ENCODE measurements around the gene AKAP10.
"Not testable (repeated sequence)": the region's sequence is repeated elsewhere in the genome, so short reads cannot be mapped to it uniquely, and the experiment has no call there.

AKAP10 gene

DNA sequence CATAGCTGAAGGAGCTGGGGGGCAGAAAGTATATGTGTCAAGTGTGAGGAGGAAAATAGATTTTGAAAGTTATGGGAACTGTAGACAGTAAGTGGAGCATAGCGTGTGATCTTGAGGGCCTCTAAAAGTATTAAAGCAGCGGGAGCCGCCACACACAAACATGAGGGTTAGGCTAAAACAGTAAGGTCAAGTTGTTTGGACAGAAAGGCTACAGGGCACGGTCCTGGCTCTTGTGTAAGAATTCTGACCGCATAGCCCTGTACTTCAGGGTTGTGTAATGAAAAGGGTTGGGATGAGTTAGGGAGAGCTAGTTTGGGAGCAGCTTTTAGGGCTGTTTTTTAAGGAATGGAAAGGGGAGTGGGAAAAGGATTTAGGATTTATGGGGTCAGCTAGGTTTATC is 87.1 kb downstream of the AKAP10 start:
- H3K27ac ChIP-seq (ENCODE audit: low read length); H3K36me3 ChIP-seq (ENCODE audit: control insufficient read depth in 2 of 2, insufficient read depth in 2 of 2, low read length in 2 of 2); H3K4me3 ChIP-seq (ENCODE audit: low read length in 2 of 2); H3K27me3 ChIP-seq (ENCODE audit: control insufficient read depth in 1 of 2, insufficient read depth in 2 of 2, low read length in 2 of 2); H3K9me3 ChIP-seq (ENCODE audit: control insufficient read depth in 2 of 2, low read length in 2 of 2); H3K4me1 ChIP-seq (ENCODE audit: control insufficient read depth, insufficient read depth, low read length); H3K9ac ChIP-seq (ENCODE audit: low read length in 2 of 2): not testable (repeated sequence)

DNA sequence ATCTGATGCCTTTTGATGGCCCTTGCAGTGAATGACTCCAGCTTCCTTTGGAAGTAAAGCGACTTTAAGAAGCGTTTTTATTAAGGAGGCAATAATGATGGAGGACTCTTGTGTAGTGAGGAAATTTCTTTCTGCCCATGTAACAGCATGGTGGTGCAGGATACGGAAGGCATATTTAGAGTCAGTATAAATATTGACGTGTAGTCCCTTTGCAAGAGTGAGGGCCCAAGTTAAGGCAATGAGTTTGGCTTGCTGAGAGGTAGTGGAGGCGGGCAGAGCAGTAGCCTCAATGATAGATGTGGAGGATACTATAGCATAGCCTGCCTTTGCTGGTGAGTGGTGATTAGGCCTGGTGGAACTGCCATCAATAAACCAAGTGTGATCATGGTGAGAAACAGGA is 87.6 kb downstream of the AKAP10 start:
- not testable (repeated sequence) for H3K27ac ChIP-seq (ENCODE audit: low read length); H3K4me1 ChIP-seq (ENCODE audit: control insufficient read depth, insufficient read depth, low read length); H3K4me3 ChIP-seq (ENCODE audit: low read length in 2 of 2); H3K27me3 ChIP-seq (ENCODE audit: control insufficient read depth in 1 of 2, insufficient read depth in 2 of 2, low read length in 2 of 2); H3K36me3 ChIP-seq (ENCODE audit: control insufficient read depth in 2 of 2, insufficient read depth in 2 of 2, low read length in 2 of 2); H3K9me3 ChIP-seq (ENCODE audit: control insufficient read depth in 2 of 2, low read length in 2 of 2); H3K9ac ChIP-seq (ENCODE audit: low read length in 2 of 2)

DNA sequence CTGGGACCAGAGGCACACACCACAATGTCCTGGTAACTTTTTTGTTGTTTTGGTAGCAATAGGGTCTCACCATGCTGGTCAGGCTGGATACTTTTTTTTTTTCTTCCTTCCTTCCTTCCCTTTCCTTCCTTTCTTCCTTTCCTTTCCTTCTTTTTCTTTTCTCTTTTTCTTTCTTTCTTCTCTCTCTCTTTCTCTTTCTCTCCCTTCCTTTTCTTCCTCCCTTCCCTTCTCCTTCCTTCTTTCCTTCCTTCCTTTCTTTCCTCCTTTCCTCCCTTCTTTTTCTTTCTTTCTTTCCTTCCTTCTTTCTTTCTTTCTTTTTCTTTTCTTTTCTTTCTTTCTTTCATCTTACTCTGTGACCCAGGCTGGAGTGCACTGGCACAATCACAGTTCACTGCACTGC is 91.5 kb downstream of the AKAP10 start:
- Histone ChIP-seq H3K27ac (ENCODE audit: low read length) (no peak overlapping the region), H3K27me3 (ENCODE audit: control insufficient read depth in 1 of 2, insufficient read depth in 2 of 2, low read length in 2 of 2) (no peaks in the 10 kb centered on the region), H3K9me3 (ENCODE audit: control insufficient read depth in 2 of 2, low read length in 2 of 2) (no peaks in the 10 kb centered on the region), H3K9ac (ENCODE audit: low read length in 2 of 2) (no peak overlapping the region), H3K4me1 (ENCODE audit: control insufficient read depth, insufficient read depth, low read length) (peaks cover 2% of the 10 kb centered on the region), H3K36me3 (ENCODE audit: control insufficient read depth in 2 of 2, insufficient read depth in 2 of 2, low read length in 2 of 2) (no peaks in the 10 kb centered on the region), H3K4me3 (ENCODE audit: low read length in 2 of 2) (no peak overlapping the region)

DNA sequence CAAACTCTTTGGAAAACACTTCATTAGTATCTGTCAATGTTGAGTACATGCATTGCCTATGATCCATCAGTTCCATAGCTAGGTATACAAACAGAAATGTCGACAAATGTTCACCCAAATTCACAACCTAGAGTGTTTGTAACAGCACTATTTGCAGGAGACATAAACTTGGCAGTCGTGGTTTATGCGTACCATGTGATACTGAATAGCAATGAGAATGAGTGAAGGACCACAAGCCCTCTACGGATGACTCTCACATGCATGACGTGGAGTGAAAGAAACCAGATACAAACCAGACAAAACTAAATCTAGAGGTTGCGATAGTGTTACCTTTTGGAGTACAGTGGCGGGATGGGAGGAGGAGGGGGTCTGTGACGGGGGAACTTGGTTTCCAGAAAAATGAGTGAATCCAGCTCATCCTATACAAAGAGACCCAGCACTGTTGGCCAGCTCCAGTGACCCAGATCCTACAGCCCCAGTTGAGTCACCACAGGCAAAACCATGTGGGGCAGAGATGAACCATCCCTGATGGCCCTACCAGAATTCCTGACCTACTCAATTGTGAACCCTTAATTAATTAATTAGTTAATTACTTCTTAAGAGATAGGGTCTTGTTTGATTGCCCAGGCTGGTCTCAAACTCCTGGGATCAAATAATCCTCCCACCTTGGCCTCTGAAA is 94.0 kb downstream of the AKAP10 start:
- Histone ChIP-seq H3K27me3 (ENCODE audit: control insufficient read depth in 1 of 2, insufficient read depth in 2 of 2, low read length in 2 of 2) (peaks cover 0 to 1% of the 10 kb centered on the region in 2 donors), H3K4me3 (ENCODE audit: low read length in 2 of 2) (no peak overlapping the region), H3K9ac (ENCODE audit: low read length in 2 of 2) (no peak overlapping the region), H3K36me3 (ENCODE audit: control insufficient read depth in 2 of 2, insufficient read depth in 2 of 2, low read length in 2 of 2) (no peaks in the 10 kb centered on the region), H3K4me1 (ENCODE audit: control insufficient read depth, insufficient read depth, low read length) (peaks cover 2% of the 10 kb centered on the region), H3K9me3 (ENCODE audit: control insufficient read depth in 2 of 2, low read length in 2 of 2) (no peaks in the 10 kb centered on the region), H3K27ac (ENCODE audit: low read length) (no peak overlapping the region)

DNA sequence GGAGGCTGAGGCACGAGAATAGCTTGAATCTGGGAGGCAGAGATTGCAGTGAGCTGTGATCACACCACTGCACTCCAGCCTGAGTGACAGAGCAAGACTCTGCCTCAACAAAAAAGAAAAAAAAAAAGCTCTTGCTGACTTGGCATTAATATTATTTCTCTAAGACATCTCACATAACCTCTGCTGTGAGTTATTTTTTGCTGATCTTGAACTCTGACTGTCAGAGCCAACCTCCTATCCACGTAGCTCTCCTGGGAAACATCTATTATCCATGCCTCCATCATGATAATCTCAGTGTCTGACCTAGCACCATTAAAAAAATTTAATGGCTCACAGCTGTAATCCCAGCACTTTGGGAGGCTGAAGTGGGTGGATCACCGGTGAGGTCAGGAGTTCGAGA is 97.2 kb downstream of the AKAP10 start:
- Histone ChIP-seq H3K36me3 (ENCODE audit: control insufficient read depth in 2 of 2, insufficient read depth in 2 of 2, low read length in 2 of 2) (no peaks in the 10 kb centered on the region), H3K27me3 (ENCODE audit: control insufficient read depth in 1 of 2, insufficient read depth in 2 of 2, low read length in 2 of 2) (peaks cover 0 to 2% of the 10 kb centered on the region in 2 donors), H3K9ac (ENCODE audit: low read length in 2 of 2) (no peak overlapping the region), H3K27ac (ENCODE audit: low read length) (no peak overlapping the region), H3K4me1 (ENCODE audit: control insufficient read depth, insufficient read depth, low read length) (peaks cover 2% of the 10 kb centered on the region), H3K9me3 (ENCODE audit: control insufficient read depth in 2 of 2, low read length in 2 of 2) (no peaks in the 10 kb centered on the region), H3K4me3 (ENCODE audit: low read length in 2 of 2) (no peak overlapping the region)

DNA sequence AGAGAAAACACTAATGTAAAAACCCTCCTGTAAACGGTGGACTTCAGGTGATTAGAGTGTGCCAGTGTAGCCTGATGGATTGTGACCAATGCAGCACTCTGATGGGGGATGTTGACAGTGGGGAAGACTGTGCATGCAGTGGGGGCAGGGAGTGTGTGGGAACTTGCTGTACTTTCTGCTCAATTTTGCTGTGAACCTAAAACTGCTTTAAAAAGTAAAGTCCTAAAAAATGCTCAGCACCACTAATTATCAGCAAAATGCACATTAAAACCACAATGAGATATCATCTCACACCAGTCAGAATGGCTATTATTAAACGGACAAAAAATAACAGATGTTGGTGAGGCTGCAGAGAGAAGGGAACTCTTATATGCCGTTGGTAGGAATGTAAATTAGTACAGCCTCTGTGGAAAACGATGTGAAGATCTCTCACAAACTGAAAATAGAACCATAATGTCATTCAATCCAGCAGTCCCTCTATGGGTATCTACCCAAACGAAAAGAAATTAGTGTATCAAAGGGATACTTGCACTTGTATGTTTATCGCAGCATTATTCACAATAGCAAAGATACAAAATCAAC is 100.2 kb downstream of the AKAP10 start:
- no peak overlapping the region for H3K27ac ChIP-seq (ENCODE audit: low read length)
- H3K4me3 ChIP-seq (ENCODE audit: low read length in 2 of 2): no peak overlapping the region
- no peaks in the 10 kb centered on the region for H3K4me1 ChIP-seq (ENCODE audit: control insufficient read depth, insufficient read depth, low read length)
- H3K9me3 ChIP-seq (ENCODE audit: control insufficient read depth in 2 of 2, low read length in 2 of 2): no peaks in the 10 kb centered on the region
- no peaks in the 10 kb centered on the region for H3K36me3 ChIP-seq (ENCODE audit: control insufficient read depth in 2 of 2, insufficient read depth in 2 of 2, low read length in 2 of 2)
- H3K27me3 ChIP-seq (ENCODE audit: control insufficient read depth in 1 of 2, insufficient read depth in 2 of 2, low read length in 2 of 2): peaks cover 0 to 2% of the 10 kb centered on the region in 2 donors
- H3K9ac ChIP-seq (ENCODE audit: low read length in 2 of 2): no peak overlapping the region

DNA sequence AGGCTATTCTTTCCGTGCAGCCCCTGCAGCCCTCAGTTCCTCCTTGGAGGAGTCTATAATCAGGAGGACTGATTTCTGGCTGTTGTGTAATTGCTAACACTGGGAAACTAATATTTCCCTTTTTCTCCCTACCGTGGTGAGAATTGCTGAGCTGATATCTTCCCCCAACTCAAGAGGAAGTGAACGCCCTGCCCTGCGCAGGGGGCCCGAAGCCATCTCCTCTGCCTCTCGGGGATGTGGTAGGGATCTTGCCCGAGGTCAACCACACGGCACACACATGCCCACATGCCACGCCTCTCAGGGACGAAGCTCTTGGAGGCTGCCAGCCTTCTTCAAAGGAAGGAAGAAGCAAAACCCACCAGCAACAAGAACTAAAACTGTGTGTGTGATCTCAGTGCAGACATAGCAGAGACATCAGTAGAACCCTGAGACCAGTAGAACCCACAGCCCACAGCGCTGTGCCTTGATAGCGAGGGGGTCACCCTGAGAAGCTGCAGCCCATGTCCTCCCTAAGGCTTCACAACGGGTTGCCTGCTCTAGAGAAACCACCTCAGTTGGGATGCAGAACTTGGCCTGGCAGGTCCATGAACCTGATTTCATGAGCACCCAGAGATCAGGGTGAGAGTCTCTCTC is 101.0 kb downstream of the AKAP10 start:
- Histone ChIP-seq H3K9ac (ENCODE audit: low read length in 2 of 2) (no peak overlapping the region), H3K4me3 (ENCODE audit: low read length in 2 of 2) (no peak overlapping the region), H3K27ac (ENCODE audit: low read length) (no peak overlapping the region), H3K36me3 (ENCODE audit: control insufficient read depth in 2 of 2, insufficient read depth in 2 of 2, low read length in 2 of 2) (no peaks in the 10 kb centered on the region), H3K9me3 (ENCODE audit: control insufficient read depth in 2 of 2, low read length in 2 of 2) (no peaks in the 10 kb centered on the region), H3K4me1 (ENCODE audit: control insufficient read depth, insufficient read depth, low read length) (no peaks in the 10 kb centered on the region), H3K27me3 (ENCODE audit: control insufficient read depth in 1 of 2, insufficient read depth in 2 of 2, low read length in 2 of 2) (peaks cover 0 to 2% of the 10 kb centered on the region in 2 donors)

DNA sequence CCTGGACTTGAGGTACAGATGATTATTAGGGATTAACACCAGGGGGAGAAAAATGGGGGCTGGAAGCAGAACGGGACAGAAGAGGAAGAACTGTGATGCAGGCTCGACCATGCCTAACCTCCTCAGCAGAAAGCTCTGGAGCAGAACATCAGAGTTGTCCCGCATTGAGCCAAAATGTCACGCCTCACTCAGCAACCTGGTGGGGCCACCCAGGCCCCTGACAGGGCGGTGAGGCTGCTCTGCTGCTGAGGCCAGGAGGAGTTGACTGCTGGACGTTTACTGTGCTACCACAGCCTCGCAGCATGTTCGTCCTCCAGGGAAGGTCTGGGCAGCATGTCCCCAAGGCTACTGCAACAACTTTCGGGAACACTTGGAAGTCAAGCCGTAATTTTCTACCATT is 103.4 kb downstream of the AKAP10 start:
- Histone ChIP-seq H3K4me3 (ENCODE audit: low read length in 2 of 2) (no peak overlapping the region), H3K27ac (ENCODE audit: low read length) (no peak overlapping the region), H3K9me3 (ENCODE audit: control insufficient read depth in 2 of 2, low read length in 2 of 2) (no peaks in the 10 kb centered on the region), H3K36me3 (ENCODE audit: control insufficient read depth in 2 of 2, insufficient read depth in 2 of 2, low read length in 2 of 2) (no peaks in the 10 kb centered on the region), H3K9ac (ENCODE audit: low read length in 2 of 2) (no peak overlapping the region), H3K27me3 (ENCODE audit: control insufficient read depth in 1 of 2, insufficient read depth in 2 of 2, low read length in 2 of 2) (peaks cover 0 to 2% of the 10 kb centered on the region in 2 donors), H3K4me1 (ENCODE audit: control insufficient read depth, insufficient read depth, low read length) (no peaks in the 10 kb centered on the region)

DNA sequence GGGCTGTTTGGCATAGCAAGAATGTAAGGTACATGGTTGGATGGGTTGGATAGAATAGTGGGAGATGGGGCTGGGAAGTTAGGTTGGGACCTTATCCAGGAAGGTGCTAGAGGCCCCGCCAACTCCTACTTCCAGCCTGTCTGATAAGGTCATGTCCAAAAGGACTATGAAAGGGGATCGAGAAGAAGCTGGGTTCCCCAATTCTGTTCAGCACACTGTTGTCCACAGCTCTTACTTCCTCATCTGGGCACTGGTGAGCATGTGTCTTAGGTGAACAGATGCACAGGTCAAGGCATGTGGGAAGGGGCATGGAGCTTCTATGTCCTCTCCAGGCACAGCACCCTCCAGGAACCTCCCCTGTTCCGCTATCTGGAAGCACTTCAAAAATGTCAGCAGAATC is 104.3 kb downstream of the AKAP10 start:
- H3K27me3 ChIP-seq (ENCODE audit: control insufficient read depth in 1 of 2, insufficient read depth in 2 of 2, low read length in 2 of 2): no peaks in the 10 kb centered on the region

DNA sequence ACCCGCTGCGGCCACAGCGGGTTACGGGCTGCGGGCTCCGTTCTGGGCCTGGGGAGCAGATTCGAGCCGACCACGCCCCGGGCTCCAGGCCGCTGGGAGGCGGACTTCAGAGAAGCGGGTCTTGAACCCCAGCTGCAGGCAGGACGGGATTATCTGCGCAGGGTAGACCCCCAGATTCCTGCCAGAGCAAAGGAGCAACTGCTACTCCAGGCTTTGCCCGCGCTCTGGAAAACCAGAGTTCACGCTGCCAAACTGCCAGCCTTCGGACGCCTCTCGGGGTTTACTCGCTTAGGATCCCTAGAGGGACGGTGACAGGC is 109.6 kb downstream of the AKAP10 start:
- H3K27ac ChIP-seq (ENCODE audit: low read length): no peak overlapping the region
- H3K9ac ChIP-seq (ENCODE audit: low read length in 2 of 2): peak overlapping the region; percentile 73 to 80
- H3K27me3 ChIP-seq (ENCODE audit: control insufficient read depth in 1 of 2, insufficient read depth in 2 of 2, low read length in 2 of 2): no peaks in the 10 kb centered on the region
- H3K36me3 ChIP-seq (ENCODE audit: control insufficient read depth in 2 of 2, insufficient read depth in 2 of 2, low read length in 2 of 2): no peaks in the 10 kb centered on the region
- peak overlapping the region; percentile 56 to 86 for H3K4me3 ChIP-seq (ENCODE audit: low read length in 2 of 2)
- H3K9me3 ChIP-seq (ENCODE audit: control insufficient read depth in 2 of 2, low read length in 2 of 2): no peaks in the 10 kb centered on the region
- H3K4me1 ChIP-seq (ENCODE audit: control insufficient read depth, insufficient read depth, low read length): peaks cover 10% of the 10 kb centered on the region

More for the DNA sequence above, 104.3 kb downstream of the AKAP10 start:
- no peaks in the 10 kb centered on the region for H3K4me1 ChIP-seq (ENCODE audit: control insufficient read depth, insufficient read depth, low read length)
- H3K9ac ChIP-seq (ENCODE audit: low read length in 2 of 2): no peak overlapping the region
- no peak overlapping the region for H3K4me3 ChIP-seq (ENCODE audit: low read length in 2 of 2)
- H3K36me3 ChIP-seq (ENCODE audit: control insufficient read depth in 2 of 2, insufficient read depth in 2 of 2, low read length in 2 of 2): no peaks in the 10 kb centered on the region
- no peak overlapping the region for H3K27ac ChIP-seq (ENCODE audit: low read length)
- H3K9me3 ChIP-seq (ENCODE audit: control insufficient read depth in 2 of 2, low read length in 2 of 2): no peaks in the 10 kb centered on the region
